Measurements from ENCODE around the gene STAM.

GRCh38 chr10:17651896-17652295, 7.9 kb downstream of the STAM start:
- TF ChIP-seq BHLHE40 (IDR thresholded peaks at IDR 0.05; ENCODE audit: borderline replicate concordance) = no peak
- TF ChIP-seq FOXM1 (IDR thresholded peaks at IDR 0.05; ENCODE audit: borderline replicate concordance) = no peak
- no peak for TF ChIP-seq PKNOX1 (IDR thresholded peaks at IDR 0.05)
- no peak for TF ChIP-seq FOXA1 (IDR thresholded peaks at IDR 0.05)
- no peak for TF ChIP-seq HDGF (IDR thresholded peaks at IDR 0.05; ENCODE audit: borderline replicate concordance)

Data from HEK293T (cell line).